HCT116 (cell line): ENCODE measurements around the gene TRIM63. TPM values are rescaled to one million over a fixed set of nuclear protein-coding genes. Genes with fewer than 3 reads are reported as not detected.

Experiments
- ATAC-seq: fragments of 200-7000 bp; cut with Tn5 transposase; 2 replicates; pipeline ENCODE4 v1.9.1; 2020; ENCODE audit warnings: mild to moderate bottlenecking, moderate library complexity
- BruUV-seq: library from RNA; stranded (reverse); fragments of 400-500 nt; replicated peaks from 2 replicates; lab custom pipeline; 2021; lab: Mats Ljungman, UMichigan
- CTCF ChIA-PET: fragments of 300-600 bp; sonication (Branson Sonifier 250); formaldehyde crosslinking; loops from one replicate; lab custom pipeline; 2021; ENCODE audit warnings: antibody characterized with exemption; lab: Charles Lee
- POLR2A ChIA-PET: fragments of 300-600, 350-600 bp; sonication (Branson Sonifier 250); formaldehyde crosslinking; loops from one replicate; lab custom pipeline; 2021; ENCODE audit warnings: antibody characterized with exemption; lab: Charles Lee
- RAD21 ChIA-PET, 2 experiments: fragments of 300-600 bp; sonication (Branson Sonifier 250); formaldehyde crosslinking; loops; one replicate each; lab custom pipeline; 2023; ENCODE audit warnings: low total read pairs in 2 of 2; ENCODE audit not compliant: uncharacterized antibody in 2 of 2, unreplicated experiment in 2 of 2, low non-redundant PET in 1 of 2; lab: Charles Lee
- DNase-seq: peaks from one replicate; pipeline ENCODE4 v3.0.0-alpha.2; 2010; ENCODE audit warnings: low read depth, low spot score
- H2AFZ ChIP-seq: fragments of 200-600 bp; shearing (Covaris generic), sonication (generic); 2 replicates; pipeline ENCODE4 v1.6.1; 2017; ENCODE audit warnings: low read depth, mixed run types, mixed read lengths, antibody characterized with exemption, low read length; ENCODE audit not compliant: poor library complexity, severe bottlenecking
- H3K27ac ChIP-seq: 2 replicates; pipeline ENCODE4 v1.5.1; 2012; ENCODE audit warnings: low read depth, low read length
- H3K27me3 ChIP-seq: fragments of 200-600 bp; sonication (generic); 2 replicates; pipeline ENCODE4 v1.6.1; 2016; ENCODE audit warnings: mixed run types, low read length, mixed read lengths; ENCODE audit not compliant: insufficient read depth
- H3K36me3 ChIP-seq, 2 experiments: fragments of 200-500 bp in 1 of 2; fragments of 200-600 bp in 1 of 2; sonication (Bioruptor generic) in 1 of 2; sonication (generic) in 1 of 2; 2 replicates each; pipeline versions ENCODE4 v1.5.1 to v1.6.1; 2014 to 2016; ENCODE audit warnings: low read length in 2 of 2, inconsistent platforms in 1 of 2, mixed read lengths in 1 of 2, mixed run types in 1 of 2; ENCODE audit not compliant: insufficient read depth in 2 of 2, control insufficient read depth in 1 of 2
- H3K4me1 ChIP-seq, 2 experiments: fragments of 200-600 bp in 1 of 2; sonication (generic) in 1 of 2; 2 replicates each; pipeline versions ENCODE4 v1.5.1 to v1.6.1; 2012 to 2017; ENCODE audit warnings: low read length in 2 of 2, inconsistent platforms in 1 of 2, mild to moderate bottlenecking in 1 of 2, mixed read lengths in 1 of 2, mixed run types in 1 of 2, moderate library complexity in 1 of 2; ENCODE audit not compliant: insufficient read depth in 2 of 2, control insufficient read depth in 1 of 2
- H3K4me2 ChIP-seq: fragments of 200-600 bp; sonication (generic); 2 replicates; pipeline ENCODE4 v1.6.1; 2017; ENCODE audit warnings: mixed run types, low read length, mixed read lengths
- H3K4me3 ChIP-seq, 2 experiments: fragments of 200-600 bp in 1 of 2; sonication (generic) in 1 of 2; replicated peaks in 1 of 2; 2 replicates each; pipeline ENCODE4 v1.5.1; 2011 to 2016; ENCODE audit warnings: low read length in 2 of 2, control low read depth in 1 of 2, low read depth in 1 of 2, mild to moderate bottlenecking in 1 of 2, mixed read lengths in 1 of 2, mixed run types in 1 of 2
- H3K79me2 ChIP-seq: fragments of 200-600 bp; sonication (generic); 2 replicates; pipeline ENCODE4 v1.6.1; 2017; ENCODE audit warnings: mild to moderate bottlenecking, mixed run types, low read length, moderate library complexity, mixed read lengths; ENCODE audit not compliant: insufficient read depth
- H3K9ac ChIP-seq: fragments of 200-600 bp; sonication (generic); 2 replicates; pipeline ENCODE4 v1.6.1; 2016; ENCODE audit warnings: low read length, mixed read lengths
- H3K9me2 ChIP-seq: fragments of 200-600 bp; sonication (generic), shearing (Covaris generic); 2 replicates; pipeline ENCODE4 v1.6.1; 2017; ENCODE audit warnings: mixed run types, mild to moderate bottlenecking, moderate library complexity; ENCODE audit not compliant: insufficient read depth
- H3K9me3 ChIP-seq, 2 experiments: fragments of 200-500 bp in 1 of 2; fragments of 200-600 bp in 1 of 2; sonication (Bioruptor generic) in 1 of 2; sonication (generic) in 1 of 2; 2 replicates each; pipeline ENCODE4 v1.6.1; 2014 to 2017; ENCODE audit warnings: low read length in 2 of 2, mixed read lengths in 2 of 2, inconsistent platforms in 1 of 2, low read depth in 1 of 2, mild to moderate bottlenecking in 1 of 2, mixed run types in 1 of 2, moderate library complexity in 1 of 2; ENCODE audit not compliant: control insufficient read depth in 1 of 2, insufficient read depth in 1 of 2
- H4K20me1 ChIP-seq: fragments of 200-600 bp; sonication (generic), shearing (Covaris generic); 2 replicates; pipeline ENCODE4 v1.6.1; 2017; ENCODE audit warnings: mixed run types, mild to moderate bottlenecking, moderate library complexity; ENCODE audit not compliant: insufficient read depth
- CBX3 ChIP-seq: IDR thresholded peaks from 2 replicates; pipeline ENCODE4 v1.6.1; 2012; ENCODE audit warnings: low read depth
- CEBPB ChIP-seq: IDR thresholded peaks from 2 replicates; pipeline ENCODE4 v1.6.1; 2012; ENCODE audit warnings: low read depth
- EGR1 ChIP-seq: IDR thresholded peaks from 2 replicates; pipeline ENCODE4 v1.6.1; 2012; ENCODE audit warnings: low read depth
- ELF1 ChIP-seq: IDR thresholded peaks from 2 replicates; pipeline ENCODE4 v1.6.1; 2012; ENCODE audit warnings: low read depth, borderline replicate concordance
- EZH2phosphoT487 ChIP-seq: fragments of 200-600 bp; IDR thresholded peaks from 2 replicates; pipeline ENCODE4 v1.6.1; 2018; ENCODE audit warnings: antibody characterized with exemption, borderline replicate concordance
- FOSL1 ChIP-seq: IDR thresholded peaks from 2 replicates; pipeline ENCODE4 v1.6.1; 2012; ENCODE audit warnings: low read depth
- JUND ChIP-seq: IDR thresholded peaks from 2 replicates; pipeline ENCODE4 v1.6.1; 2012
- POLR2A ChIP-seq: IDR thresholded peaks from 2 replicates; pipeline ENCODE4 v1.7.0; 2011; ENCODE audit warnings: borderline replicate concordance; ENCODE audit not compliant: insufficient read depth, insufficient read length; ENCODE audit errors: extremely low read depth
- POLR2AphosphoS5 ChIP-seq: IDR thresholded peaks from 2 replicates; pipeline ENCODE4 v1.6.1; 2011; ENCODE audit warnings: mild to moderate bottlenecking, low read depth, low read length, moderate library complexity
- RAD21 ChIP-seq: IDR thresholded peaks from 2 replicates; pipeline ENCODE4 v1.6.1; 2012; ENCODE audit warnings: low read depth, mild to moderate bottlenecking
- SRF ChIP-seq: IDR thresholded peaks from 2 replicates; pipeline ENCODE4 v1.6.1; 2012; ENCODE audit warnings: low read depth
- TCF7L2 ChIP-seq: IDR thresholded peaks from 2 replicates; pipeline ENCODE4 v1.7.0; 2011; ENCODE audit warnings: borderline replicate concordance, inconsistent platforms; ENCODE audit not compliant: insufficient read depth, insufficient read length; ENCODE audit errors: extremely low read depth
- ZFX ChIP-seq: fragments of 450-650 bp; IDR thresholded peaks from 2 replicates; pipeline ENCODE4 v1.6.1; 2017
- ZNF274 ChIP-seq: fragments of 200-500 bp; sonication (Bioruptor generic); IDR thresholded peaks from 2 replicates; pipeline ENCODE4 v1.6.1; 2014; ENCODE audit warnings: mild to moderate bottlenecking, low read depth, low read length, inconsistent platforms
- intact Hi-C: fragments of 100-400 bp; cut with micrococcal nuclease; formaldehyde crosslinking; loops from 2 replicates; pipeline ENCODE4 v1.10.0; 2022
- total RNA-seq: library from RNA; stranded (reverse); gene quantifications from one replicate; pipeline ENCODE4 v1.2.1, GENCODE V29; 2021; ENCODE audit not compliant: unreplicated experiment
- TF ChIP-seq, protein P1 (sequence below): IDR thresholded peaks from 2 replicates; pipeline ENCODE4 v1.6.1; 2011; ENCODE audit warnings: mild to moderate bottlenecking, low read length, moderate library complexity; ENCODE audit not compliant: insufficient replicate concordance; ENCODE audit errors: extremely low read depth
- TF ChIP-seq, protein P2 (sequence below), 3 experiments: fragments of 200-600 bp in 1 of 3; sonication (generic) in 1 of 3; IDR thresholded peaks in 2 of 3; conservative IDR thresholded peaks in 1 of 3; 2 replicates each; pipeline ENCODE4 v1.5.1; 2012 to 2017; ENCODE audit warnings: low read depth in 2 of 3, low read length in 2 of 3, antibody characterized with exemption in 1 of 3, borderline replicate concordance in 1 of 3, control low read depth in 1 of 3, mild to moderate bottlenecking in 1 of 3, mixed read lengths in 1 of 3, mixed run types in 1 of 3, moderate library complexity in 1 of 3; ENCODE audit not compliant: insufficient read depth in 1 of 3
- TF ChIP-seq, protein P3 (sequence below): IDR thresholded peaks from 2 replicates; pipeline ENCODE4 v1.6.1; 2012

TRIM63 gene
- total RNA-seq, 1 experiment from 2014 or later: not detected

DNA sequence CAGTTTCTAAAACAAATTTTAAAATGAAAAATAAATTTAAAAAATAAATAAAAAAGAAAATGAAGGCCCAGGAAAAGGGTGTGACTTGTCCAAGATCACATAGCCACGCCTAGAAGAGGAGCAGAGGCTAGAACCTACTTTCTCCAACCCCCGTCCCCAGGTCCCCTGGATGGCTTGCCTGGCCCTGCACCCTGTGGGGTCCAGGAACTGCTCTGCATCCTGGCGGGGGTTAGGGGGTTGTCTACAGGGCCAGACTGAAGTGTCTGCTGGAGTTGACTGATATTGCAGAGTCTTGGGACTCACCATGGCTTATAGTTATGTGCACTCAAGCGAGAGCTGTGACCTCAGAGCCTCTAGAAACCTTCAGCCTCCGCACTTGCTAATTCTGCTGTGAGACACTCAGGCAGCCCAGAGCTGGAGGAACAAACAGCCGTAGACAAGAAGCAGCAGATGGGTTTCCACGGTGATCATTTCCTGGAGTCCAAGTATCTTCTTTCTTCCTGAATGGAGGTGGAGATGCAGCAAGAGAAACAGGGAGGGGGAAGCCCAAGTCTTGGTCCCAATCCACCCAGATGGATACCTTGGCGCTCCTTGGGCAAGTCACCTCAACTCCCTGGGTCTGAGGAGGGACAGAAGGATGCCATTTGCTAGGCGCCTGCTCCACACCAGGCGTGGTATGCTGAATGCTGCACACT lies 51.0 kb downstream of the TRIM63 start:
- no peaks in the 10 kb centered on the region for H3K9me3 ChIP-seq
- intact Hi-C loops: no loop called here
- POLR2A ChIA-PET: no interaction called here
- peaks cover 0 to under 1% of the 10 kb centered on the region in 2 experiments; a peak in 1 of 4 replicates for H3K4me1 ChIP-seq
- TF ChIP-seq, protein P1, sequence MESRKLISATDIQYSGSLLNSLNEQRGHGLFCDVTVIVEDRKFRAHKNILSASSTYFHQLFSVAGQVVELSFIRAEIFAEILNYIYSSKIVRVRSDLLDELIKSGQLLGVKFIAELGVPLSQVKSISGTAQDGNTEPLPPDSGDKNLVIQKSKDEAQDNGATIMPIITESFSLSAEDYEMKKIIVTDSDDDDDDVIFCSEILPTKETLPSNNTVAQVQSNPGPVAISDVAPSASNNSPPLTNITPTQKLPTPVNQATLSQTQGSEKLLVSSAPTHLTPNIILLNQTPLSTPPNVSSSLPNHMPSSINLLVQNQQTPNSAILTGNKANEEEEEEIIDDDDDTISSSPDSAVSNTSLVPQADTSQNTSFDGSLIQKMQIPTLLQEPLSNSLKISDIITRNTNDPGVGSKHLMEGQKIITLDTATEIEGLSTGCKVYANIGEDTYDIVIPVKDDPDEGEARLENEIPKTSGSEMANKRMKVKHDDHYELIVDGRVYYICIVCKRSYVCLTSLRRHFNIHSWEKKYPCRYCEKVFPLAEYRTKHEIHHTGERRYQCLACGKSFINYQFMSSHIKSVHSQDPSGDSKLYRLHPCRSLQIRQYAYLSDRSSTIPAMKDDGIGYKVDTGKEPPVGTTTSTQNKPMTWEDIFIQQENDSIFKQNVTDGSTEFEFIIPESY: no peak
- no peak for TF ChIP-seq SRF
- TF ChIP-seq ZFX: no peak
- TF ChIP-seq, all 23 proteins: peak for 0
- H3K9ac ChIP-seq: no peak overlapping the region
- H3K4me2 ChIP-seq: no peak overlapping the region
- CTCF ChIA-PET: no interaction called here
- no peak overlapping the region for H3K27ac ChIP-seq
- no peak overlapping the region for H3K4me3 ChIP-seq
- no peaks in the 10 kb centered on the region for H3K27me3 ChIP-seq
- no TSS peak for BruUV-seq
- H4K20me1 ChIP-seq: no peaks in the 10 kb centered on the region
- H2AFZ ChIP-seq: no peak overlapping the region
- no peaks in the 10 kb centered on the region for H3K36me3 ChIP-seq
- H3K79me2 ChIP-seq: no peaks in the 10 kb centered on the region
- ATAC-seq (no peak), DNase-seq (no peak)
- RAD21 ChIA-PET: no interaction called here
- no peaks in the 10 kb centered on the region for H3K9me2 ChIP-seq

DNA sequence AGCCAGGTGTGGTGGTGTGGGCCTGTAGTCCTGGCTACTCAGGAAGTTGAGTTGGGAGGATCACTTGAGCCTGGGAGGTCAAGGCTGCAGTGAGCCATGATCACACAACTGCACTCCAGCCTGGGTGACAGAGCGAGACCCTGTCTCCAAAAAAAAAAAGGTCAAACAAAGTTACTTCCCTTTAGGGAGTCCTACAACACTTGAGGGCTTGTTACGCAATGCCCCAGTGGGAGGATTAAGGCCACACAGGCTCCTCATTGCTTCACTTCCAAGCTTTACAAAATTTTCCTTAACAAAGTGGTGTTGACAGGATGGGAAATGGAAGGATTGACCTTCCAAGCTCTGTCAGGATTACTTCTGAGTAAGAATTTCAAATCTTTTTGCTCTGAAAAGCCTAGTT lies 52.1 kb downstream of the TRIM63 start:
- DNase-seq (no peak), ATAC-seq (no peak)
- Histone ChIP-seq H3K79me2 (no peaks in the 10 kb centered on the region), H3K4me3 (no peak overlapping the region), H3K4me1 (no peaks in the 10 kb centered on the region; a peak in 1 of 4 replicates), H3K9ac (no peak overlapping the region), H2AFZ (no peak overlapping the region), H4K20me1 (no peaks in the 10 kb centered on the region), H3K4me2 (no peak overlapping the region), H3K27me3 (no peaks in the 10 kb centered on the region), H3K36me3 (no peaks in the 10 kb centered on the region), H3K9me2 (no peaks in the 10 kb centered on the region), H3K27ac (no peak overlapping the region), H3K9me3 (no peaks in the 10 kb centered on the region)
- POLR2A ChIA-PET: no interaction called here
- RAD21 ChIA-PET: no interaction called here
- CTCF ChIA-PET: interaction anchor here (0.7 kb wide), 1 partner anchor 129 kb away, joined by 3 read pairs; no protein-coding TSS in a partner anchor
- no TSS peak for BruUV-seq
- intact Hi-C loops: no loop called here
- TF ChIP-seq EZH2phosphoT487 (no peak), CBX3 (no peak), EGR1 (no peak), TCF7L2 (no peak), CEBPB (no peak; the same call in 1 of the 2 replicates), ZNF274 (no peak), POLR2A (no peak), ZFX (no peak), POLR2AphosphoS5 (no peak), RAD21 (no peak), ELF1 (no peak), FOSL1 (no peak), SRF (no peak), JUND (no peak)
- TF ChIP-seq, protein P2, sequence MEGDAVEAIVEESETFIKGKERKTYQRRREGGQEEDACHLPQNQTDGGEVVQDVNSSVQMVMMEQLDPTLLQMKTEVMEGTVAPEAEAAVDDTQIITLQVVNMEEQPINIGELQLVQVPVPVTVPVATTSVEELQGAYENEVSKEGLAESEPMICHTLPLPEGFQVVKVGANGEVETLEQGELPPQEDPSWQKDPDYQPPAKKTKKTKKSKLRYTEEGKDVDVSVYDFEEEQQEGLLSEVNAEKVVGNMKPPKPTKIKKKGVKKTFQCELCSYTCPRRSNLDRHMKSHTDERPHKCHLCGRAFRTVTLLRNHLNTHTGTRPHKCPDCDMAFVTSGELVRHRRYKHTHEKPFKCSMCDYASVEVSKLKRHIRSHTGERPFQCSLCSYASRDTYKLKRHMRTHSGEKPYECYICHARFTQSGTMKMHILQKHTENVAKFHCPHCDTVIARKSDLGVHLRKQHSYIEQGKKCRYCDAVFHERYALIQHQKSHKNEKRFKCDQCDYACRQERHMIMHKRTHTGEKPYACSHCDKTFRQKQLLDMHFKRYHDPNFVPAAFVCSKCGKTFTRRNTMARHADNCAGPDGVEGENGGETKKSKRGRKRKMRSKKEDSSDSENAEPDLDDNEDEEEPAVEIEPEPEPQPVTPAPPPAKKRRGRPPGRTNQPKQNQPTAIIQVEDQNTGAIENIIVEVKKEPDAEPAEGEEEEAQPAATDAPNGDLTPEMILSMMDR (IDR thresholded peaks at IDR 0.05 in 2 of 3, conservative IDR thresholded peaks at IDR 0.05 in 1 of 3; ENCODE audit: borderline replicate concordance in 1 of 3, insufficient read depth in 1 of 3, low read depth in 2 of 3, low read length in 2 of 3): no peak
- TF ChIP-seq, protein P3, sequence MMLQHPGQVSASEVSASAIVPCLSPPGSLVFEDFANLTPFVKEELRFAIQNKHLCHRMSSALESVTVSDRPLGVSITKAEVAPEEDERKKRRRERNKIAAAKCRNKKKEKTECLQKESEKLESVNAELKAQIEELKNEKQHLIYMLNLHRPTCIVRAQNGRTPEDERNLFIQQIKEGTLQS: no peak
